Coronary artery (tissue), 2 donors: ENCODE measurements around the gene MAP3K5.

Experiments used
- DNase-seq: peaks from one replicate; pipeline ENCODE4 v3.0.0-alpha.2; 2017; ENCODE audit warnings: low spot score
- H3K27ac ChIP-seq, 2 donors: fragments of 200-600 bp; sonication (generic); one replicate each; pipeline ENCODE4 v1.5.1; 2016 to 2019
- H3K4me3 ChIP-seq: fragments of 200-600 bp; sonication (generic); 2 replicates; pipeline ENCODE4 v1.5.1; 2016; ENCODE audit warnings: mild to moderate bottlenecking, moderate library complexity
- TF ChIP-seq, protein P1 (sequence below): fragments of 200-600 bp; sonication (generic); IDR thresholded peaks from one replicate; pipeline ENCODE4 v1.5.1; 2019; ENCODE audit warnings: antibody characterized with exemption

Gene MAP3K5

DNA sequence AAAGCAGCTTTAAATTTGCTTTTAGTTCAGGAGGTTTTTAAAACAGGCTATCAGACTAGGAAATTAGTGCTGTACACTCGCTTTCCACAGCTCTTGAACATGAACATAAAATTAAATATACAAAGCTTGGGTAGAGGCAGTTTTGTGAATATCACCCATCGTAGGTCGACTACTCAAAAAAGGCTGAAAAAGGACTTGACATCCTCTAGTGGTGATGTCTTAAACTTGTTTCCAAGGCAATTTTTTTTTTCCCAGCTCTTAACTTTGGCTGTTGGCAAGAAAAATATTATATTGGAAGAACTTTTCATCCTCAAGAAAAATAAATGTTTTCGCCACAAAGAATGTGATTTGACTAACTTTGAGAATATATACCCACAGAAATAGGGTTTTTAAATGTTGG lies 244.9 kb downstream of the MAP3K5 start:
- H3K27ac ChIP-seq: no peak overlapping the region
- no peak for DNase-seq
- TF ChIP-seq, protein P1, sequence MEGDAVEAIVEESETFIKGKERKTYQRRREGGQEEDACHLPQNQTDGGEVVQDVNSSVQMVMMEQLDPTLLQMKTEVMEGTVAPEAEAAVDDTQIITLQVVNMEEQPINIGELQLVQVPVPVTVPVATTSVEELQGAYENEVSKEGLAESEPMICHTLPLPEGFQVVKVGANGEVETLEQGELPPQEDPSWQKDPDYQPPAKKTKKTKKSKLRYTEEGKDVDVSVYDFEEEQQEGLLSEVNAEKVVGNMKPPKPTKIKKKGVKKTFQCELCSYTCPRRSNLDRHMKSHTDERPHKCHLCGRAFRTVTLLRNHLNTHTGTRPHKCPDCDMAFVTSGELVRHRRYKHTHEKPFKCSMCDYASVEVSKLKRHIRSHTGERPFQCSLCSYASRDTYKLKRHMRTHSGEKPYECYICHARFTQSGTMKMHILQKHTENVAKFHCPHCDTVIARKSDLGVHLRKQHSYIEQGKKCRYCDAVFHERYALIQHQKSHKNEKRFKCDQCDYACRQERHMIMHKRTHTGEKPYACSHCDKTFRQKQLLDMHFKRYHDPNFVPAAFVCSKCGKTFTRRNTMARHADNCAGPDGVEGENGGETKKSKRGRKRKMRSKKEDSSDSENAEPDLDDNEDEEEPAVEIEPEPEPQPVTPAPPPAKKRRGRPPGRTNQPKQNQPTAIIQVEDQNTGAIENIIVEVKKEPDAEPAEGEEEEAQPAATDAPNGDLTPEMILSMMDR: no peak
- no peak overlapping the region for H3K4me3 ChIP-seq

DNA sequence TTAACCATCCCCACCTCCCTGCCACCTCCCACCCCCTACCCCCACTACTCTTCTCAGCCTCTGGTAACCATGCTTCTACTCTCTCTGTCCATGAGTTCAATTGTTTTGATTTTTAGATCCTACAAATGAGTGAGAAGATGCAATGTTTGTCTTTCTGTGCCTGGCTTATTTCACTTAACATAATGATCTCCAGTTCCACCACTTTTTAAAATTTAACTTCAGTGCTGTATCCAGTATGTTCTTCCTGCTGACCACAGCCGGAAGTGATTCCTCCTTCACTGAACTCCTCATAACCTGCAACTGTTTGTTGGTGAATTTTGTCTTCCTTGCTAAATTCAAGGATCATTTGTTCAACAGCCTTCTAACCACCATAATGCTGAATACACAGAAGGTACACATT lies 245.9 kb downstream of the MAP3K5 start:
- Histone ChIP-seq H3K4me3 (no peak overlapping the region), H3K27ac (no peak overlapping the region)
- TF ChIP-seq, protein P1: no peak
- no peak for DNase-seq

DNA sequence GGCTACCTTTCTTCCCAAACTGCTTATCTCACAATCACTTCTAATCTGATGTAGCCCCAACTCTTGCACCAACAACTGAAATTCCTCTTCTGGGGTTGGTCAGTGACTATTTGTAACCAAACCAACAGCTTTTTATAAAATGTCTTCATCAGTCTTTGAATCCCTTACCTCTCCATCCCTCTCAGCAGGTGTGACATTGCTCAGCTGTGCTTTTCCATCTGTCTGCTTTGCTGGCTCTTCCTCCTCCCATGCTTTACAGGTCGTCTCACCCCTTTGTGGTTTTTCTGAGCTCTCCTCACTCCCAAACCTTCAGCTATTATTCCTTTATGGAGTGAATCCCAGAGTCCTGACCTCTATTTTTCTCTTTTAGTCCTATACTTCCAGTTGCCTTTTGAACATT lies 248.0 kb downstream of the MAP3K5 start:
- no peak for DNase-seq
- Histone ChIP-seq H3K4me3 (no peak overlapping the region), H3K27ac (no peak overlapping the region)
- TF ChIP-seq, protein P1: no peak

DNA sequence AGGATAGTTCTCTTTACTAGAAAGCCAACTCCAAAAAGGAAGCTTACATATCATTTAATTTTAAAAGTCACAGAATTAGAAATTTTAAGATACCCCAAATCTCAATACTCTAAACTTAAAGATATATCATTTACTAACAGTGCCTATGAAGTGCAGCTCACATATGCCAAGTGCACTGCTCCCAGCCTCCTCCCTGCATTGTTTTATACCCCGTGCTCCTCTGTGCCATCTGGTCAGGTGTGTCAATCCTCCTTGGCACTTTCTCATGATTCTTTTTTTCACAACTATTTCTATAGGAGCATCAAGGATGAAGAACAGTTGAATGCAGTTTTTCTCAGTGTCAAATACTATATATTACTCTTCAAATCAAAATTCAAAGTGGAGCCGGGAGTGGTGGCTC lies 250.9 kb downstream of the MAP3K5 start:
- no peak for DNase-seq
- Histone ChIP-seq H3K4me3 (no peak overlapping the region), H3K27ac (no peak overlapping the region)
- TF ChIP-seq, protein P1: no peak

DNA sequence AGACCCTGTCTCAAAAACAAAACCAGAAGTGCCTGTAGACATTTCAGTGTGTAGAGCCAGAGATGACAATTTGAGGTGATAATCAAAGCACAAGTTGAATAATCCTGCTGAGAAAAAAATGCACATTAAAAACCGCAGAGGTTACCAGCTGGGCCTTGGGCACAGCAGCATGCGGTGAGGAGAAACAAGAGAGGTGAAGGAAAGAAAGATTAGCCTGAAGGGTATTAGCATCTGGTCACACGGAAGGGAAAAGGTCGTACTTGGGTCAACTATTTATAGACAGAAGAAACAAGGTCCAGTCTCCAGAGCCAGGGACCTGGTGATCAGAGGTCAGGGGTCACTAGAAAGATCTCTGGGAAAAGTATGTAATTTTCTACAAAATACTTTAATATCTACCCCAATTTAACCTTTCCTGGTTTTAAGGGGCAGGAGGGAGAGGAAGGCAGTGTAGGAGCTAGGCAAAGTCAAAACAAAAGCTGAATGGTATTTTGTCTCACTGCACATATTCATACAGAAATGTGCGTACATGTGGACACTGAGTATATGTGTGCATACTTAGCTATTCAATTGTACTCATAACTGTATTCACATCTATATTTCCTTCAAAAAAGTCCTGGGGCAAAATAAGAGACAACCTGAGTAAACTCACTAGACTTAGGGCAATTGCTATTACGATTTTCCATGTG lies 252.2 kb downstream of the MAP3K5 start:
- Histone ChIP-seq H3K4me3 (no peak overlapping the region), H3K27ac (no peak overlapping the region)
- TF ChIP-seq, protein P1: no peak
- DNase-seq: no peak

DNA sequence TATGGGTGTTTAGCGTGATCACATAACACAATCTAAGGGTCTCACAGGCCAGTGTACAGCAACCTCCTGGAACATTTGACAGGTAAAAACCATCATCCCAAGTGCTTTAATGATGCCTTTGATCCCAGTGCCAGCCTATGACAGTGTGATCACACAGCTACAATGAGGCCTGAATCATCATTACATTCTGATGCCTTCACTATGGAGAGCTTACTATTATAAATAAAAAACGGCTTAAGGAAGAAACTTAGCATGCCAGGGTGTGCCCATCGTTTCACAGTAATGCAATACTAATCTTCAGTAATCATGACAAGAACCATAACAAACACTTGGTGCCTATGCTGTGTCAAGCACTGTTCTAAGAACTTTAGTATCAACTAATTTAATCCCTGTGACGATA lies 253.4 kb downstream of the MAP3K5 start:
- DNase-seq: no peak
- H3K4me3 ChIP-seq: no peak overlapping the region
- no peak overlapping the region for H3K27ac ChIP-seq
- TF ChIP-seq, protein P1: no peak

DNA sequence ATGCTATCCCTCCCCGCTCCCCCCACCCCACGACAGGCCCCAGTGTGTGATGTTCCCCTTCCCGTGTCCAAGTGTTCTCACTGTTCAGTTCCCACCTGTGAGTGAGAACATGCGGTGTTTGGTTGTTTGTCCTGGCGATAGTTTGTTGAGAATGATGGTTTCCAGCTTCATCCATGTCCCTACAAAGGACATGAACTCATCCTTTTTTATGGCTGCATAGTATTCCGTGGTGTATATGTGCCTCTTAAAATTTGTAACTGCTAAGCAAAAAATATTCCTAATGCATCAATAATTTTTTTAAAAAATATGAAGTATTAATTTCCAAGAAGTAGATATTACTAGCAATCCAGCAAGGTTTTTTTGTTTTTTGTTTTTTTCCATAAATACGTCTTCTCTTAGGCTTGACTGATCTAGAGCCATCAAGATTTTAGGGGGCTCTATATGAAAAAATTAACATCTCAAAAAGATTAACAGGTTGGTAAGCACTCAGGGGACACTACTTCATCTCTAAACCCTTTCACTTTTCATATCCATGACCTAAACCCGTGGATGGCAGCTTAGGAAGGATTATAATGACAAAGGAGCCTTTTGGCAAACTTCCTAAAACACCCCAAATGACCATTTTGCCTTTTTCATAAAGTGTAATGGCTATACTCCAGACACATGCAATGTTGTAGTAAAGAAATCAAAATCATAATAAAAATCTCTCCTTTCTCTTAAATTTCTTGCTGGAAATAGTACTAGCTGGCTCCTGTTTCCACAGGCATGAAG lies 256.2 kb downstream of the MAP3K5 start:
- no peak for DNase-seq
- TF ChIP-seq, protein P1: no peak
- H3K27ac ChIP-seq: no peak overlapping the region
- no peak overlapping the region for H3K4me3 ChIP-seq
